ENCODE measurements around the gene DUSP22.
"Not testable (repeated sequence)": the region's sequence is repeated elsewhere in the genome, so short reads cannot be mapped to it uniquely, and the experiment has no call there.

DUSP22 gene

GRCh38 chr6:280775-281468 is 11.4 kb upstream of the DUSP22 start:
- no peak for DNase-seq

DNA sequence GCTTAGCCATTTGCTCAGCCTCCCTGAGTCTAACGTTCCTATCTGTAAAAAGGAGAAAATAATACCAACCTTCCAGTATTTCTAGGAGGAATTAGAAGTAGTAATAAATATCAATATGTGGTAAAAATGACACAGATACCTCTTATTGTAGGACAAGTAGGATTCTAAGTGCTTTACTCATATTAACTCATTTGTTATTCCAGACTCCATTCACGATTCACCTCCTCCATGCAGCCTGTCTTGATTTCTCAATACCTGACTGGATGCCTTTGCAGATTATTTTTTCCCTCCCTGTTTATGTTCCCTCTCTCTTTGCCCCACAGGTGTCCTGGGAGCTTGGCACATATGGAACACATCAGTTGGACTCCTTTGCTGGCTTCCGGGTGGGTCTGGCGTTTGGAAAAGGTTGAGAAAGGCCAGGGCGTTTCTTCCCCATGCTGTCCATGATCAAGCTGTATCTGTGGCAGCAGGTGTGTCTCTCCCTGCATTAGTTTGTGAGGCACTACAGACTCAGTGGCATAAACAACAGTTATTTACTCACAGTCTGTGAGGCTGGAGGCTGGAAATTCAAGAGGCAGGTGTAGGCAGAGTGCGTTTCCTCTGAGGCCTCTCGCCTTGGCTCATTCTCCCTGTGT is 10.7 kb upstream of the DUSP22 start:
- no peak for DNase-seq

- no peak for DNase-seq
These were observed 10.0 kb upstream of the DUSP22 start for GRCh38 chr6:282177-282866.

DNA sequence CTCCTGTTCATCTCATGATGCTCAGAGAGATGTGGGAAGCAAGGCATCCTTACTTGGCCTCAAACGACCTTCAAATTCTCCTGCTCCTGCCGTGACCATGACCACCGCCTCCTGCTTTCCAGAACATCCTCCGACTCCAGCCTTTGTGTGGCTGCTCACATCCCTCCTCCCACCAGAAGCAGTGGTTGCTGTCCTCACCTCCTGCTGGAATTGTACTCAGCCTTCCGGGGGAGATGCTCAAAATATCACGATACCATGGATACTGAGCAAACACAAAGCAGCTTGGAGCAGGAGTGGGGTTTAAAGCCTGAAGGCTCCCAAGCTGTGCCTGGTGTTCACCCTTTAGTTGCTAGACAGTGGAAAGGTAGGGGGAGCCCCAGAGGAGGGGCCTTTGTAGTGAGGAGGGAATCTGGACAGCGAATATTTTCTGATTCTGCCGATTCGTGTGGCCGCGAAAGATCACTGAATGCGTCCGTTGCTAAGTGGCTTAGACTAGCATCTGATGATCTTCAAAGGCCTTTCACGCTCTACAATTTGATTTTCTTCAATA is 9.3 kb upstream of the DUSP22 start:
- no peak for DNase-seq

DNA sequence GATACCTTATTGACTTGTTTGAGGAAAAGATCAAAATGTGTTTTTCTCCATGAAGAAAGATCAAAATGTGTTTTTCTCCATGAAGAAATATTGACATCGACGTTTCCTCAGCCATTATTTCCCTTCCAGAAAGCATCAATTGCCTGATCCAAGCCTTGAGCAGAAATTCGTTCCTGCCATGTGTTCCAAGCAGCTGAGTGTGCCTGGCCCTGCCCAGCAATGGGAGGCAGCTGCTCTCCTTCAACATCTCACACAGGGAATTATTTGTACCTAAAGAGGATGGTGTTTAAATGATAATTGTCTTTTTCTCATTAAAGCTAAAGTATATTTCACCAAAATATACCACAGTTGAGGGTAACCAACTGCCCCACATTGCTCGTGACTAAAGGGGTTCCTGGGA is 7.8 kb upstream of the DUSP22 start:
- DNase-seq: no peak

- DNase-seq: no peak
These were observed 7.1 kb upstream of the DUSP22 start for GRCh38 chr6:285030-285771.

GRCh38 chr6:285902-286301 is 6.4 kb upstream of the DUSP22 start:
- not testable (repeated sequence) for DNase-seq

GRCh38 chr6:286681-287488 is 5.4 kb upstream of the DUSP22 start:
- no peak for DNase-seq

- no peak for DNase-seq
These were observed 4.8 kb upstream of the DUSP22 start for GRCh38 chr6:287489-287860.

DNA sequence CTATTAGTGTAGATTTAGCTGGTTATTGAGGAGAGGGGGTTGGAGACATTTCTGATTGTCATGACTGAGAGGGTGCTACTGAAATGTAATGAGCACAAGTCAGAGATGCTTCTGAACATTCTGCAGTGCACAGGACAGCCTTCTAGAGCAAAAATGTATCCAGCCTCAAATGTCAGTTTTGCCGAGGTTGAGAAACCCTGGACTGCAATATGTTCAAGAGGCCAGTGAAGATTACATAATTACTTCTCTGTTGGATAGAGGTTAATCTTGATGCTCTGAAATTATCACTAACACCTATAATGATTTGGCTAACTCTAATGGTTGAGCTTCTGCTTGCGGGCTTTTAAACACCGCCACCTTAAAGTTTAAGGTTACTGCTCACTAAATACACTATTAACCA is 3.4 kb upstream of the DUSP22 start:
- peak; percentile 57 to 58 for DNase-seq

- DNase-seq: peak in 1 of 2 donors; percentile 73
These were observed 2.0 kb upstream of the DUSP22 start for GRCh38 chr6:290111-290922.

DNA sequence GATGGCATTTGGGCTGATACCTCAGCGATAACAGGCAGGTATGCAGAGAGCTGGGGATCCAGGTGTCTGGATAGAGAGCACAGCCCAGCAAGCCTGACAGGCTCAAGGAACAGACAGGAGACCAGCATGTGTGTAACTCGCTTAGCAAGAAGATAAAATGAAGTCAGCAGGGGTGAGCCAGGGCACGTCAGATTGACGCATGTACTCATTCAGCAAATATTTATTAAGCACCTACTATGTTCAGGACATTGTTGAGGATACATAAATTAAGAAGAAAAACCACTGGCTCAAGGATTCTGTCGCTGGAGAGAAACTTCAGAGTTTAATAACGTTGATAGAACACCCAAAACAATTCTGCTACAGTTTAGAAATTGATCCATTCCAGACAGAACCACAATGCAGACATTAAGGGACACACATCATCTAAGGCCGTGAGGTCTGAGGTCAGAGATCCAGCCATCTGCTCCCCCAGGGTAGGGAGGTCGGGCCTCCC is 1.0 kb upstream of the DUSP22 start:
- DNase-seq: no peak

DNA sequence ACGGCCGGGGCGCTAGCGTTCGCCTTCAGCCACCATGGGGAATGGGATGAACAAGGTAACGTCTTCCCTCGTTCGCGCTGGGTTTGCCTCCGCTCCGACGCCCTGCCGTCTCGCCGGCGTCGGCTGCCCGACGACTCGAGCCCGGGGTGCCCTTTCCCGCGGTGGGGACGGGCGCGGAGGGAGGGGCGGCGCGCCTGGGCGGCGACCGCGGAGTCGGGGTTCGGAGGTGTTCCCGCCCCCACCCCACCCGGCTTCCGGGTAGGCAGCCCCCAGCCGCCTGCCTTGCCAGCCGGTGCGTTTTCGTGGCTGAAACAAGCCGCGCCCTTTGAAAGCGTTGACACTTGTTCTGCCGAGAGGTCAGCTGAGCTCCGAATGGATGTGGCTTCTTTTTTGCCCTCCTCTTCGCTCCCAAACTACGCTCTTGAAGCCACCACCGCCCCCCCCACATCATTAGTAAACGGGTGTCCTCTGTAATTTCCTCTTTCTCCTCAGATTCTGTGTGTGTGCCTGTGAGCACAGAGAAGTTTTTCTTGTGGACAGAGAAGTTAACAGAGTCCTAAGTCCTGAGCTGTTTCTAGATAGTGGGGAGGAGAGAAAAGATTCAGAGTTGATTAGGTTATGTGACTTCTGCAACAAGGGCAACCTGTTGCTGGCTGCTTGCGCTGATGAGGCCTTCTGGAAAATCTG is 362 bp downstream of the DUSP22 start:
- peak; percentile 88 to 90 for DNase-seq

DNA sequence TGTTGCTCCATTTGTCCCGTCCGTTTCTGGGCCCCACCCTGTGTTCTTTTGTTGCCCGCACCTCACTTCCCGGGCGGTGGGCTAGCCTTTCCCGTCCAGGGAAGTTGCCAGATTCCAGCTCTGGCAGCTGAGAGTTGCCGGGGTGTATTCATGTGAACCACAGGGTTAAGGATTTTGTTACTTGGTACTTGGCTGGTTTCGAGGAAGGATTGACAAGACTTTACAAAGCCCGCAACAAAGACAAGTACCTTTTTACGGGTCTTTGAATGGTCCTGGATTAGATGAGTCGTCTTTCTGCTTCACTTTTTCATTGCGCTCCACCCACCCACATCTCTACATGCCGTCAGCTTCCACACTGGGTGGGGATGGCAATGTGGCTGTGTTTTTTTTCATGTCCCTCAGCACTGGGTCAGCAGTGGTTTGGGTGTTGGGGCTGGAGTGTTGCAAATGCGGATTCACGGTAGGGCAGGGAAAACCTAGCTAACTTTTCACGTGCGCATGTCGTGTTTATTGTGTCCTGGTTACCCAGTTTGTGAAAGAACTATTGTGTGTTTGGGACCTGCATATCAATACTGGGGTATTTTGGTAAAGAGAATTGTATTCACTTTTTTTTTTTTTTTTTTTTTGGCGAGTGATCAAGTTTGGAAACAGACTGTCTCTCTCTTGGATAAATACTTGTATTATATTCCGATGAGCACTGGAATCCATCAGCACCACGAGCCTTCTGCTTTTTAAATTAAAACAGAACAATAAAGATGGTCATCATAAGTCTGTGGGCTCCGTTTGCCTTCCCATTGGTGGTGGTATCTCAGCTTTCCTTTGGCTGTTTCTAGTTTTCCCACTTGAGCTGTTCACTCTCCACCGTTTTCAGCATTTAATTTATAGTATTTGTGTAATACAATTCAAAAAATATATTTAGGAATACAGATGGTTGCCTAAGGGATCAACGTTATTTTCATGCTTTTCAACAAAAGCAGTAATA is 1.2 kb downstream of the DUSP22 start:
- DNase-seq: peak; percentile 56 to 81

DNA sequence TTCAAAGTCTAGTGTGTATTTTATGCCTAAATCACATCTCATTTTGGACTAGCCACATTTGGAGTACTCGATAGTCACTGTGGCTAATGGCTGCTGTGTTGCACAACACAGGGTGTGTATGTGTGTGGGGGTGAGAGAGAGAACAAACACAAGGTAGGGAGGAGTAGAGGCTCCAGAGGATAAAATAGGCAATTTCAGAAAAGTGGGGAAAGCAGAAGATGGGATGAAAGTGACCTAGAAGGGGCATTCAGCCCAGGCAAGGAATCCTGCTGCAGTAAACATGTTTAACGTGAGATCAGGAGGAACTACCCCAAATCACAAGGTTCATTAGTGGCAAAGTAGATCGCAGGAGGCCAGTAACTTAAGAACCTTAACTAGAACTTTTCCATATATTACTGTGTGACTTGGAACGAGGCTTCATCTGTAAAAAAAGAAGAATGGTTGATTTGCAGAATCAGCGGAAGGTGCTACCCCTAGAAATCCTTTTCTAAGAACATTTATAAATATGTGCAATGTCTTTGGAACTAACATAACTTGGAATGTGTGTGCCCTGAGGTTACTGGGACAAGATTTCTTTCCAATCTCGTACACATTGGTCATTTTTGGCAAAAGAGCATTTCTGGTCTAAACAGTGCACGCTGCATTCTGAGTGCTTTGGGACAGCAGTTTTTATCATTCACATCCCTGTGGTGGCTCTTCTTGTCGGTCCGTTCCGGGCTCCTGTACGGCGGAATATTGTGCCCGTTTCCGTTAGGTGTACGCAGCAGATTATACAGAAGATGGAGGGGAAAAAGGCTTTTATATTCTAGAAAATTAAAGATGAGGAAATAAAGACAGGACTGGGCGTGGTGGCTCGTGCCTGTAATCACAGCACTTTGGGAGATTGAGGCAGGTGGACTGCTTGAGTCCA is 2.6 kb downstream of the DUSP22 start:
- DNase-seq: no peak

DNA sequence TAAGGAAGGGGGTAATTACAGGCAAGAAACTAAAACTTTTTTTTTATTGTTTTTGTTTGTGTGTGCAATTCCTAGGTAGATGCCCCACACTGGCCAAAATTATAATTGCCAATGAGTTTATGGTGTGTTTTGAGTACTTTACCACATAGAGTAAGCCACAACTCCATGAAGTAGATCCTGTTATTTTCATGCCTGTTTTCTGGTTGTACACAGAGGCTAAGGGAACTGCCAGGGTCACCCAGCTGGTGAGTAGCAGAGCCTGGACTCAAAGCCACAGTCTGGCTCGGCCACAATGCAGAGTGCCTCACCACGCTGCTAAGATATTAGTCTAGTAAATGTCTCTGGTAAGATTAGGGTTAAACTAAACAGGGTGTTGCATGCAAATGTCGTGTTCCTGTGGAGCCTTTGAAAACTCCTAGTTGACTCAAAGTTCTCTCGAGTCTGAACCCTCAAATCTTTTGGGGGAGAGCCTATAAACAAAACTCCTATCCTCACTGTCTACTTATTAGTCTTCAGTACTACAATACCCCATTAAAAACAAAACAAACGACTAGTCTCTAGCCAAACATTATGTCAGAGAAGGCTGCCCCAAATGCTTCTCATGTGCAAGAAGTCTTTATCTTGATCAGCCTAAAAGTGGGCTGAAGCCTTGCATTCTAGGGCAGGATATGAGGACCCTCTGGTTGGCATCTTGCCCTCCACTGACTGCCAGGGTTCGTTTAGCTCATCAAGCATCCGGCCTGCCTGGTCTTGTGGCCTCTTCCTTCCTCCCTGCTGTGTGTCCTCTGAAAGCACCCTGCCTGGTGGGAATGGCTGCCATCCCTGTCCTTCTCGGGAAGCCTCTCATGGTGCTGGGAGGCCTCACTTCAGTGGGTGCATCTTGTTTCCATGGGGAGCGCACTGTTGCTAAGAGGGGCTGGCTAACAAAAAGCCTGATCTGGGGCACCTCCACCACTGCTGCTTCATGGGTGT is 4.2 kb downstream of the DUSP22 start:
- no peak for DNase-seq
